Smooth muscle cell (in vitro differentiated cells): Measurements from ENCODE around the gene CNOT9. TPM values are rescaled to one million over a fixed set of nuclear protein-coding genes. Genes with fewer than 3 reads are reported as not detected.

Experiments
- DNase-seq: peaks from one replicate; lab custom pipeline; 2025; ENCODE audit not compliant: unreplicated experiment; lab: John Stamatoyannopoulos, UW
- H2AFZ ChIP-seq: fragments of 200-600 bp; sonication (generic); 2 replicates; pipeline ENCODE4 v1.6.0; 2016; ENCODE audit warnings: antibody characterized with exemption, low read depth, mild to moderate bottlenecking
- H3F3A ChIP-seq: fragments of 200-600 bp; sonication (generic); 2 replicates; pipeline ENCODE4 v1.6.0; 2017; ENCODE audit warnings: antibody characterized with exemption, low read depth
- H3K27ac ChIP-seq: fragments of 200-600 bp; sonication (generic); 2 replicates; pipeline ENCODE4 v1.5.1; 2016; ENCODE audit warnings: low read depth, mild to moderate bottlenecking
- H3K27me3 ChIP-seq: fragments of 200-600 bp; sonication (generic); 2 replicates; pipeline ENCODE4 v1.6.1; 2016; ENCODE audit warnings: low read depth, mild to moderate bottlenecking
- H3K36me3 ChIP-seq: fragments of 200-600 bp; sonication (generic); 2 replicates; pipeline ENCODE4 v1.5.1; 2016; ENCODE audit warnings: low read depth
- H3K4me1 ChIP-seq: fragments of 200-600 bp; sonication (generic); 2 replicates; pipeline ENCODE4 v1.5.1; 2016; ENCODE audit warnings: low read depth
- H3K4me2 ChIP-seq: fragments of 200-600 bp; sonication (generic); 2 replicates; pipeline ENCODE4 v1.6.0; 2016; ENCODE audit warnings: mild to moderate bottlenecking
- H3K4me3 ChIP-seq: fragments of 200-600 bp; sonication (generic); 2 replicates; pipeline ENCODE4 v1.5.1; 2016; ENCODE audit warnings: mild to moderate bottlenecking
- H3K79me2 ChIP-seq: fragments of 200-600 bp; sonication (generic); 2 replicates; pipeline ENCODE4 v1.6.0; 2016; ENCODE audit warnings: low read depth, mild to moderate bottlenecking
- H3K9ac ChIP-seq: fragments of 200-600 bp; sonication (generic); 2 replicates; pipeline ENCODE4 v1.6.0; 2016; ENCODE audit warnings: low read depth
- H3K9me3 ChIP-seq: fragments of 200-600 bp; sonication (generic); replicated peaks from 2 replicates; pipeline ENCODE4 v1.5.1; 2016; ENCODE audit warnings: low read depth
- H4K20me1 ChIP-seq: fragments of 200-600 bp; sonication (generic); 2 replicates; pipeline ENCODE4 v1.6.0; 2016; ENCODE audit warnings: low read depth
- WGBS: methylation state at CpG from one replicate; pipeline ENCODE4 v1.1.7; 2016; ENCODE audit warnings: low lambda C conversion rate; 5-methylcytosine and 5-hydroxymethylcytosine counted together
- polyA plus RNA-seq: library from polyadenylated mRNA; unstranded; fragments of >200 nt; fragmentation: Nextera tagmentation; extraction: Ambion mirVana; gene quantifications from 2 replicates; pipeline ENCODE4 v1.2.1, GENCODE V29; 2016
- small RNA-seq: library from RNA; depleted of rRNA; stranded (forward); fragments of <200 nt; gene quantifications from one replicate; pipeline ENCODE3, GENCODE V24; 2014
- total RNA-seq: library from RNA; depleted of rRNA; stranded (reverse); fragments of >200 nt; gene quantifications from 2 replicates; pipeline ENCODE4 v1.2.3, GENCODE V29; 2014
- TF ChIP-seq, protein P1 (sequence below): fragments of 200-600 bp; sonication (generic); IDR thresholded peaks from 2 replicates; pipeline ENCODE4 v1.5.1; 2017; ENCODE audit warnings: borderline replicate concordance, mild to moderate bottlenecking, antibody characterized with exemption; ENCODE audit not compliant: insufficient read depth, poor library complexity, severe bottlenecking

Gene CNOT9
- total and polyA plus RNA-seq, 2 experiments from 2014 or later: 26.0 to 57.8 TPM

DNA sequence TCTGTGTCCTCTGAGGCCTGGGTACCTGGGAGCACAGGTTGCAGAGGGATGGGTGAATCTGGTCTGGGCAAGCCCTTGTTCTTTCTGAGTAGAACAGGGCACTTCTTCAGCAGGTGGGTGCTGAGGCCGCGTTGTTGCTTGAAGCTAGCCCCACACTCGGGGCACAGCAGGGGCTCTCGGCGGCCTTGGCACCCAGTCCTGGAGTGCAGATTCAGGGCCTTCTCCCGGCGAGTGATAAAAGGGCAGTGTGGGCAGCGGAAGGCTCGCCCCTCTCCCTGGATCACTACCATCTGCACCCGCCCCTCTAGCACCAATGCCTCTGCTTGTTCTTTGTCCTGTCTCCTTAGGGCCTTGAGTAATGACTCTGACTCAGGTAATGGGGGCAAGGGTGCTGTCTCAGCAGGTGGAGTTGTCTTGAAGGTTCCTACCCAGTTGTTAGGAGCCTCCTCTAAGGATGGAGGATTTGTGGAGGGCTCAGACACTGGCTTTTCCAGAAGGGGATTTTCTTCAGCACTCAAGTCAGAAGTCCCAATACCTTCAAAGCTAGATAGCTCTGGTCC, 75.2 kb downstream of the CNOT9 start:
- Histone ChIP-seq H3K27me3 (no peaks in the 10 kb centered on the region), H3K36me3 (no peaks in the 10 kb centered on the region)

DNA sequence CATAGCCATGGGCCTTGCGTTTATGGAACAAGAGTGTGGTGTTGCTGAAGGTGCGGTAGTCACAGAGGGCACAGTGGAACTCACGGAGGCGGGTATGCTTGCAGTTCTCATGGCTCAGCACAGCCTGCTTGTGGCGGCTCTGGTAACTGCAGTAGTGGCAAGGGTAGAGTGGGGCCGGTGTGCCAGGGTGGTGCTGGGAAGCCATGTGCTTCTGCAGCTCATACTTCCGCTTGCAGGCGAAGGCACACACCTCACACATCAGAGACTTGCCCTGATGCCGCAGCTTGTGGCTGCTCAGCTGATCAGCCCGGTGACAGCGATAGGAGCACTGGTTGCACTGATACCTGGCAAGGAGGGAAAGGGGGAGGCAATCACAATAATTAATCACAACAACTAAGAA, 76.1 kb downstream of the CNOT9 start:
- H3K79me2 ChIP-seq: no peaks in the 10 kb centered on the region
- no peak overlapping the region for H3K27ac ChIP-seq
- no peaks in the 10 kb centered on the region for H3K27me3 ChIP-seq
- no peak overlapping the region for H3K4me2 ChIP-seq
- TF ChIP-seq, protein P1, sequence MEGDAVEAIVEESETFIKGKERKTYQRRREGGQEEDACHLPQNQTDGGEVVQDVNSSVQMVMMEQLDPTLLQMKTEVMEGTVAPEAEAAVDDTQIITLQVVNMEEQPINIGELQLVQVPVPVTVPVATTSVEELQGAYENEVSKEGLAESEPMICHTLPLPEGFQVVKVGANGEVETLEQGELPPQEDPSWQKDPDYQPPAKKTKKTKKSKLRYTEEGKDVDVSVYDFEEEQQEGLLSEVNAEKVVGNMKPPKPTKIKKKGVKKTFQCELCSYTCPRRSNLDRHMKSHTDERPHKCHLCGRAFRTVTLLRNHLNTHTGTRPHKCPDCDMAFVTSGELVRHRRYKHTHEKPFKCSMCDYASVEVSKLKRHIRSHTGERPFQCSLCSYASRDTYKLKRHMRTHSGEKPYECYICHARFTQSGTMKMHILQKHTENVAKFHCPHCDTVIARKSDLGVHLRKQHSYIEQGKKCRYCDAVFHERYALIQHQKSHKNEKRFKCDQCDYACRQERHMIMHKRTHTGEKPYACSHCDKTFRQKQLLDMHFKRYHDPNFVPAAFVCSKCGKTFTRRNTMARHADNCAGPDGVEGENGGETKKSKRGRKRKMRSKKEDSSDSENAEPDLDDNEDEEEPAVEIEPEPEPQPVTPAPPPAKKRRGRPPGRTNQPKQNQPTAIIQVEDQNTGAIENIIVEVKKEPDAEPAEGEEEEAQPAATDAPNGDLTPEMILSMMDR: no peak
- DNase-seq: no peak
- no peak overlapping the region for H2AFZ ChIP-seq
- no peaks in the 10 kb centered on the region for H3K36me3 ChIP-seq
- H3F3A ChIP-seq: no peaks in the 10 kb centered on the region
- H4K20me1 ChIP-seq: no peaks in the 10 kb centered on the region
- H3K4me1 ChIP-seq: no peaks in the 10 kb centered on the region
- whole genome bisulfite sequencing: 95% methylated on average over 11 of the region's 11 CpGs
- H3K9me3 ChIP-seq: no peaks in the 10 kb centered on the region
- no peak overlapping the region for H3K9ac ChIP-seq
- H3K4me3 ChIP-seq: no peak overlapping the region

More for the DNA sequence above, 75.2 kb downstream of the CNOT9 start:
- H4K20me1 ChIP-seq: no peaks in the 10 kb centered on the region
- no peak overlapping the region for H3K27ac ChIP-seq
- H3K4me3 ChIP-seq: no peak overlapping the region
- H3K4me2 ChIP-seq: no peak overlapping the region
- no peaks in the 10 kb centered on the region for H3K79me2 ChIP-seq
- H3K9me3 ChIP-seq: no peaks in the 10 kb centered on the region
- no peaks in the 10 kb centered on the region for H3F3A ChIP-seq
- H3K4me1 ChIP-seq: no peaks in the 10 kb centered on the region
- TF ChIP-seq, protein P1: no peak
- H3K9ac ChIP-seq: no peak overlapping the region
- no peak overlapping the region for H2AFZ ChIP-seq
- DNase-seq: no peak
- WGBS: 95% methylated on average over 10 of the region's 10 CpGs

DNA sequence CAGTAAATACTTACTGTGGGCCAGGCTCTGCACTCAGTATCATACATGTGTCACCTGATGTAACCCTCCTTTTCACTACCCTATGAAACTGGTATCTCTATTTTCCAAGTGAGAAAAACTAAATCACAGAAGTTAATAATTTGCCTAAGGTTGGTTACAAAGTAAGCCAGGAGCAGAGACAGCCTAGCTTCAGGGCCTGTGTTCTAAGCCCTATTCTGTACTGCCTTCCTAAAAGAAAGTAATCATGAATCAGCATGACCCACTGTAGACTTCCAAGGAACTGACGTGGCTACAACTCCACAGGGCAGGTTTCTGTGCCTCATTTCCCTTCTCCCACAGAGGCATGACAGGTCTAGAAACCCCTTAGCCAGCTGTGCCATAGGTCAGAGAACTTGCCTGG, 76.5 kb downstream of the CNOT9 start:
- H3K27ac ChIP-seq: no peak overlapping the region

More for the DNA sequence above, 76.5 kb downstream of the CNOT9 start:
- Histone ChIP-seq H3K4me1 (no peaks in the 10 kb centered on the region), H3K4me3 (no peak overlapping the region), H3F3A (no peaks in the 10 kb centered on the region), H3K4me2 (no peak overlapping the region), H3K9ac (no peak overlapping the region), H3K27me3 (no peaks in the 10 kb centered on the region), H3K79me2 (no peaks in the 10 kb centered on the region), H3K36me3 (no peaks in the 10 kb centered on the region), H3K9me3 (no peaks in the 10 kb centered on the region), H4K20me1 (no peaks in the 10 kb centered on the region), H2AFZ (no peak overlapping the region)
- TF ChIP-seq, protein P1: no peak
- DNase-seq: no peak
- 100% methylated on average over 1 of the region's 1 CpG for WGBS

Small RNAs within 50 kb of the gene (small RNA-seq; reads per million reads assigned to genes)
- not detected for gene RNU6-136P

Other genes with a start within 250 kb of the CNOT9 start
- not detected in 2 replicates for gene CATIP, start 212.0 kb upstream of the CNOT9 start, total RNA-seq
- 0.18 and 0.25 TPM in 2 replicates for gene CATIP, start 212.0 kb upstream of the CNOT9 start, polyA plus RNA-seq
- 0.31 TPM in 1 of 2 replicates, not detected in the other for gene SLC11A1, start 186.6 kb upstream of the CNOT9 start, total RNA-seq
- 0.14 and 0.38 TPM in 2 replicates for gene SLC11A1, start 186.6 kb upstream of the CNOT9 start, polyA plus RNA-seq
- gene CTDSP1, start 169.0 kb upstream of the CNOT9 start, total RNA-seq: 62.5 and 70.9 TPM in 2 replicates
- gene CTDSP1, start 169.0 kb upstream of the CNOT9 start, polyA plus RNA-seq: 18.7 and 20.3 TPM in 2 replicates
- gene VIL1, start 149.7 kb upstream of the CNOT9 start, total RNA-seq: not detected in 2 replicates
- 0.14 and 0.15 TPM in 2 replicates for gene VIL1, start 149.7 kb upstream of the CNOT9 start, polyA plus RNA-seq
- gene USP37, start 488 bp upstream of the CNOT9 start, total RNA-seq: 10.8 and 14.2 TPM in 2 replicates
- gene USP37, start 488 bp upstream of the CNOT9 start, polyA plus RNA-seq: 3.6 and 4.2 TPM in 2 replicates
- gene PLCD4, start 39.1 kb downstream of the CNOT9 start, total RNA-seq: 0.18 TPM in 2 replicates
- 0.63 and 2.5 TPM in 2 replicates for gene PLCD4, start 39.1 kb downstream of the CNOT9 start, polyA plus RNA-seq
- 3.9 and 5.8 TPM in 2 replicates for gene ZNF142, start 90.8 kb downstream of the CNOT9 start, total RNA-seq
- gene ZNF142, start 90.8 kb downstream of the CNOT9 start, polyA plus RNA-seq: 6.9 and 7.3 TPM in 2 replicates
- 23.8 and 44.3 TPM in 2 replicates for gene BCS1L, start 90.8 kb downstream of the CNOT9 start, total RNA-seq
- gene BCS1L, start 90.8 kb downstream of the CNOT9 start, polyA plus RNA-seq: 39.5 and 41.1 TPM in 2 replicates
- 43.1 and 44.3 TPM in 2 replicates for gene RNF25, start 103.2 kb downstream of the CNOT9 start, total RNA-seq
- 33.5 and 36.1 TPM in 2 replicates for gene RNF25, start 103.2 kb downstream of the CNOT9 start, polyA plus RNA-seq
- gene STK36, start 103.2 kb downstream of the CNOT9 start, total RNA-seq: 22.2 and 22.7 TPM in 2 replicates
- gene STK36, start 103.2 kb downstream of the CNOT9 start, polyA plus RNA-seq: 18.8 and 32.3 TPM in 2 replicates
- 21.5 and 38.3 TPM in 2 replicates for gene TTLL4, start 142.0 kb downstream of the CNOT9 start, total RNA-seq
- gene TTLL4, start 142.0 kb downstream of the CNOT9 start, polyA plus RNA-seq: 22.5 and 24.3 TPM in 2 replicates
- gene CYP27A1, start 213.3 kb downstream of the CNOT9 start, total RNA-seq: 9.6 and 11.2 TPM in 2 replicates
- 11.5 and 14.9 TPM in 2 replicates for gene CYP27A1, start 213.3 kb downstream of the CNOT9 start, polyA plus RNA-seq